ENCODE results near the gene PCSK5.
"Not testable (repeated sequence)": the region's sequence is repeated elsewhere in the genome, so short reads cannot be mapped to it uniquely, and the experiment has no call there.

Gene PCSK5

DNA sequence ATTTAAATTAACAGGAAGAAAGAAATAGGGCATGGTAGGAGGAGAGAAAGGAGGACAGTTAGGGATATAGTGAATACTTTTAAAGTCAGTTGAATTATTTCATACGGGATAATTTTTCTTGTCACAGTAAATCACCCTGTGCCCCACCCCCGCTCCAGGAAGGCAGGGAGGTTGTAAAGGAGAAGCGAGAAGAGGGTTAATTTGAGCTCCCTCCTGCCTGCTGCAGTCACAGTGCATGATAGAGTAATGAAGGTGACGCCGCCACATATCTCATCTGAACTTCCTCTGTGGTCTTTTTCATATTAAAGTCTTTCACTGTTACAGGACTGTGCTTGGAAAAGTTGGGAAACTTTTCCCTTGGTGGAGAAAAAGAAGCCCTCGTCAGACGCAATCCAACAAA lies 896 bp upstream of the PCSK5 start:
- no peak for DNase-seq (ENCODE audit: low read depth in 2 of 2, low spot score in 1 of 2)

DNA sequence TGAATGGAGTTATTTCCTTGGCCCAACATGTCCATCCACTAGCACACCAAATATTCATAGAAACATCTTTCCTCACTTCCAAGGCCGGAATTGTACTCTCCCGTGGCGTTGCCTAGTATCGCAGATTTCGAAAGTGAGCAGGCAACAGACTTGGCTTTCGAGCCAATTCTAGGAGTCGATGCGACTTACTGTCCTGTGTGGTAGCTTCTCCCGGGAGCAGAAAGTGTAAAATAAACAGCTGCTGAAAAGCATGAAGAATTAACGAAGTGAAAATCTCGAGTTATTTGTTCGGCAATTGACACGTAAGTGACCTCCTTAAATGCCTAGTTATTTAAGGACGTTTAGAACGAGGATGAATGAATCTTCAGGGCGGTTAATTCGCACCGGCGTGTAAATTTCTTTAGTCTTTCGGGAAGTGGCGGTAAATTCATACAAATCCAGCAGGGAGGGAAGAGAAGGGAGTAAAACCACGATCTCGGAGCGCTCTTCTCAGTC lies 449 bp upstream of the PCSK5 start:
- DNase-seq (ENCODE audit: low read depth in 2 of 2, low spot score in 1 of 2) = no peak

DNA sequence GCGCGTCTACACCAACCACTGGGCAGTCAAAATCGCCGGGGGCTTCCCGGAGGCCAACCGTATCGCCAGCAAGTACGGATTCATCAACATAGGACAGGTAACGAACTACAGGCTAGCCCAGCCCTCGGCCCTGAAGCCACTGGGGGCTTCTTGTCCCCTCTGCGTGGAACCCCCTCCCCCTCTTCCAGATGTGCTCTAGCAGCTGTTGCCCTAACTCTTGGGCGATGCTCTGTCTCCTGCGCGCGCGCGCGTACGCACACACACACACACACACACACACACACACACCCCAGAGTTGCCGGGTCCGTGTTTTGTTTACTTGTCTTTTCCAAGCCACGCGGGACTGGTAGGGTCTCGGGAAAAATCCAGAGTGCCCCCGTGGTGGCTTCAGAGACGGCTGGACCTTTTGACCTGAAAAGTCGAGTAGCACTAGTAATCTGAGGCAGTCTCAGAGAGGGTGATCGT lies 836 bp downstream of the PCSK5 start:
- no peak for DNase-seq (ENCODE audit: low read depth in 2 of 2, low spot score in 1 of 2)

DNA sequence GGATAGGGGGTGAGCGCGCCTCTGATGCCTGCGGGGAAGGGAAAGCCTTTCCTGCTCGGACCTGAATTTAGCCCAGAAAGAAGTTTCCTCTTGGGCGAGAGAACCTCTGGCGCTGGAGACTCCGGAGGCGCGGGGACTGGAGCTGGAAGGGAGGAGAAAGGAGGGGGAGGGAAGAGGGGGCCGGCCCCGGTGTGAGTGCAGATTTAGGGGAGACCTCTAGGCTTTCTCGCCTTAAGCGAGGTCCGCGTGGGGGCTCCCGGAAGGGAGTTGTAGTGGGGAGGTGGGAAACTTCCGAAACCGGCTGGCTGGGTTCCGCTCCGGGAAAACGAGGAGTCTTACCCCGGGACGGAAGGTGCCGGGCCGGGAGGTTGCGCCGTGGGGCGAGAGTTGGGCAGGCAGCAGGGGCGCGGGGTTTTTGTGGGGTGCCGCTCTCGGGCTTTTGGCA lies 1.3 kb downstream of the PCSK5 start:
- DNase-seq (ENCODE audit: low read depth in 2 of 2, low spot score in 1 of 2) = no peak

DNA sequence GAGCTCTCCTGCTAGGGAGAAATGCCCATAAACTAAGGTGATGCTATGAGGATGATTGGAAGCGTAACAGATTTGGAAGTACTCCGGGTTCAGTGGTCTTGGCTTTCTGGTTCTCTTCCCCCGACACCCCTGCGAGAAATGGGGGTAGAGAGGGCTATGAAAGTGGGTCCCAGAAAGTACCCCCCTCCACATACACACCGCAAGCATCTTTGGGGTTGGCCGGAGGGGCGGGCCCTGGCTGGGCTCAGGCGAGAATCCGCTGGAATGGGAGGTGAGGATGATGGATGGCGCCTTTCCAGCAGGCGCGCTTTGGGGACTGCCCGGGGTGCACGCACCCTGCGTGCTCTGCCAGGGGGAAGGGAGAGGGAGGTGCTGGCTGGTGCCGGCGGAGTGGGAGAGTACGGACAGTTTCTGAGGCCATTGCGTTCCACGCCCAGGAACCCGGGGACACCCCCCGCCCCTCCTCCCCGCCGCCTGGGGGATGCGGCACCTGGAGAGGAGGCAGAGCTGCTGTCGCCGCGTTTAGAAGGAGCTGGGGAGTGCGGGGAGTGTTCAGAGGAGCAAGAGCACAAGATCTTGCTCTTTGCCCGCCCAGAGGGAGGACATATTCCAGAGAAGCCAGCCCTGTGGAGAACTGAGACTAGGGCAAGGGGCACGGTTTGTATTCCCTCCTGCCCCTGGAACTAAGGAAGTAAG lies 1.9 kb downstream of the PCSK5 start:
- no peak for DNase-seq (ENCODE audit: low read depth in 2 of 2, low spot score in 1 of 2)

DNA sequence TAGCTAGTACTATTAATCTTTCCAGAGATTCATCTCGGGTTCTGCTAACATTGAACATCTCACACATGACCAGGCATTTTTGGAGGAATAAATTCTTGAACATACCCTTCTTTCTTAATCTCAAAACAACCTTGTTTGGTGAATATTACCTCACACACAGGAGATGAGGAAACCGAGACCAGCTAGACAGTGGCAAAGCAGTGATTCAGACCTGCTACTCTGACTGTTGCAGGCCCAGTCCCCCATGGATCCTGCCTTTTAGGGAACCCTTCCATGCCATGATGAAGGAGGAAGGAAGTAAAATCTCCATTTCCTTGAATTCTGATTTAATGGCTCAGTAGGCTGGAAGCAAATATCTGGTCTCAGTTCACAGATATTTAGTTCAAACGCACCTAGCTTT lies 2.6 kb downstream of the PCSK5 start:
- no peak for DNase-seq (ENCODE audit: low read depth in 2 of 2, low spot score in 1 of 2)

DNA sequence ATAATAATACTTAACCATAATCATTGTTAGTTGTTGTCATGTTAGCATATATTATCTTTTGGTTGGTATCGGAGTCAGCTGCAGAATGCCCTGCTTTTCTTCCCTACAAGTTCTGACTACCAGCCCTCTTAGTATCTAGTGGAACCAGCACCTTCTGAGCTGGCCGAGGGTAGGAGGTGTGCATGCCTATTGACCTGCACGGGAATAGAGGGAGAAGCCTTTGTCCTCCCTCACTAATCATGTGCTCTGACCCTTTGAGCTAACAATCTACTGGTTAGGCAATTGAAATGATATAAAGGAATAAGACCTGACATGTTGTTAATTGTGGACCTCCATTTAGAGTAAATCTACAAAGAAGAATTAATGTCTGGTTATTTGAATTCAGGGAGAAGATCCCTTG lies 4.1 kb downstream of the PCSK5 start:
- no peak for DNase-seq (ENCODE audit: low read depth in 2 of 2, low spot score in 1 of 2)

DNA sequence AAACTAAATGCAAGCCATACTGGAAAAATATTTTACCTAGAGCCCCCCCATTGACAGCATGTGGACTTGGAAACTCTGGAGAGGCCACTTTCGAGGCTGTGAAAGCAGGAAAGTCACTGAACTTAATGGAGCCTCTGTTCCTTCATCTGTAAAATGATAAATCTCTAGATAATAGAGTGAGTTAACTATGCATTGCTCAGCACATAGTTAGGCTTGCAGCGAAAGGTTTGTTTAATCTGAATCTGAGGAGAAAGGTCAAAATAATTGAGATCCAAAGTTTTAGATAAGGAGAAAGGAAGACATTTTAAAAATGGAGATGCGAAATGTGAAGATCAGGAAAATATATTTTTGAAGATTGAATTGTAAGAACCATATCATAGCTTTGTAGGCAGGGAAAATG lies 4.6 kb downstream of the PCSK5 start:
- no peak for DNase-seq (ENCODE audit: low read depth in 2 of 2, low spot score in 1 of 2)

DNA sequence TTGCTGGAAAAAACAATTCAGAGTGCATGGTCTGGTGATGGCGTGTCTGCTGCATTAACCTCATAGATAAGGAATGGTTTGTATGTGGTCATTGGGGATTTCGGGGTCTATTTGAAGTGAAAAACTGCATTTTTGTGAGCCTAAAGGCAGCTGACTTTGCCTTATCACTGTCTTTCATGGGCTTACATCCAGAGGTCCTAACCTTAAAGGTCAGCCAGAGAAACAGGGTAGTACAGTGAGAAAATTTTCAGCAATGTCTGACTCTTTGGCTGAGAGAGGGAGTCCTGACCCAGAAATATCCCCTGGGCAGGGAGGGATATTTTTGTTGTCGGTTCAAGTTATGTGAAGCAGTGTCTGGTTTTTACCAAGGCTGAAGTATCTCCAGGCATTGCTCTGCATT lies 5.7 kb downstream of the PCSK5 start:
- DNase-seq (ENCODE audit: low read depth in 2 of 2, low spot score in 1 of 2) = no peak

DNA sequence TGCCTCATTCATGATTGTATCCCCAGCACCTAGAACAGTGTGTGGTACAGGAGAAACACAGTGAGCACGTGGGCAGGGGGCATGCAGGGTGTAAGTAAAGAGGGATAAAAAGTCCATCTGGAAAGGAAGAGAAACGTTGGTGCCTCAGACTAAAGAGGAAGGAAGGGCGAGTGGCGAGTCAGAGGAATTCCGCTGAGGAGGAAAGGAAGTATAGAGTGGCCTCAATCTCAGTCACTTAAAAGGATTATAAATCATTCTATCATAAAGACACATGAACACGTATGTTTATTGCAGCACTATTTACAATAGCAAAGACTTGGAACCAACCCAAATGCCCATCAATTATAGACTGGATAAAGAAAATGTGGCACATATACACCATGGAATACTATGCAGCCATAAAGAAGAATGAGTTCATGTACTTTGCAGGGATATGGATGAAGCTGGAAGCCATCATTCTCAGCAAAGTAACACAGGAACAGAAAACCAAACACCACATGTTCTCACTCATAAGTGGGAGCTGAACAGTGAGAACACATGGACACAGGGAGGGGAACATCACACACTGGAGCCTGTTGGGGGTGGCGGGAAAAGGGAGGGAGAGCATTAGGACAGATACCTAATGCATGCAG lies 10.5 kb downstream of the PCSK5 start:
- DNase-seq (ENCODE audit: low read depth in 2 of 2, low spot score in 1 of 2) = not testable (repeated sequence)

DNA sequence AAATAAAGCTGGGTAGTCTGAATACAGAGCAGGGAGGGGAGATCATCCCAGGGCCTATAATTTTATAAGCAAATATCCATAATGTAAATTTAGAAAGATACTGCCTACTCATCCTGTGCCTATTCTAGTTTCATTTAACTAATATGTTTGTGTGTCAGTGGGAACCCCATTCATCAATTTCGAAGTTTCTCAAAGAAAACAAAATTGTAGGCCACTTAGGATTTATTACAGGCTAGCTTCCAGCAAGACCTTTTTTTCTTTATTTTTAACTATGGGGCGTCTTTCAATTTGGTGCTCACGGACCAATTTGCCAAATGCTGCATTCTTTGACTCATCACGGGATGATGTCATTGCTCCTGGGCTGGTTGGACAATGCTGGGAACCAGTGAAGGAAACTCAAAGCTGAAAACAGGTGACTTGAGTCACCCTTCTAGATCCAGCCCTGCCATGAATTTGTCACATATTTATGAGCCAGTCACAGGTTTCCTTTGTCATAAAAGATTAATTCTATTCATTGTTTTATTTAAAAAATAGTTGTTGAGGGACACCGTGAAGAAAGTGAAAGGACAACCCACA lies 13.4 kb downstream of the PCSK5 start:
- no peak for DNase-seq (ENCODE audit: low read depth in 2 of 2, low spot score in 1 of 2)

DNA sequence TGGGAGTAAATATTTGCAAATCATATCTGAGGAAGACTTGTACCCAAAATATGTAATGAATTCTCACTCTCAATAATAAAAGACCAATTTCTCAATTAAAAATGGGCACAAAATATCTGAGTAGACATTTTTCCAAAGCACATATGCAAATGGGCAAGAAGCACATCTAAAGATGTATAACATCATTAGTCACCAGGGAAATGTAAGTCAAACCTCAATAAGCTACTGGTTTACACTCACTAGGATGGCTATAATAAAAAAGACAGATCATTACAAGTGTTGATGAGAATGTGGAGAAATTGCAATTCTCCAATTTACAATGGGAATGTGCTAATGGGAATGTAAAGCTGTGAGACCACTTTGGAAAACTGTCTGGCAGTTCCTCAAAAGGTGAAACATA lies 13.9 kb downstream of the PCSK5 start:
- DNase-seq (ENCODE audit: low read depth in 2 of 2, low spot score in 1 of 2) = no peak

DNA sequence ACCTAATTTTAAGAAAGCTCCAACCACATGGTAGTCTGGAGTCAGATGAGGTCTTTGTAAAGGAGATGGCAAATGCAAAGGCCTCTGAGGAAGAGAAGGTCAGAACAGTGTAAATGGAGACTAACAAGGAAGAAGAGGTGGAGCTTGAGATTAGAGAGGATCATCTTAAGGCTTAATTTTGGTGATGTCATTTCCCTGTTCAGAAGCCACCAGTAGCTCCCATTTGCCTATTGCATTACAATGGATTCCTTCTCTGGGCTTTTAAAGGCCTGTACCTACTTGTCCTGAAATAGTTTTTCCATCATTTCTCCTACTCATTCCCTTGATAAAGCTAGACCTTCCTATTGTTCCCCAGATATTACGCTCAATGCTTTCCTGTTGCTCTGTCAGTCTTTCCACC lies 16.1 kb downstream of the PCSK5 start:
- no peak for DNase-seq (ENCODE audit: low read depth in 2 of 2, low spot score in 1 of 2)

DNA sequence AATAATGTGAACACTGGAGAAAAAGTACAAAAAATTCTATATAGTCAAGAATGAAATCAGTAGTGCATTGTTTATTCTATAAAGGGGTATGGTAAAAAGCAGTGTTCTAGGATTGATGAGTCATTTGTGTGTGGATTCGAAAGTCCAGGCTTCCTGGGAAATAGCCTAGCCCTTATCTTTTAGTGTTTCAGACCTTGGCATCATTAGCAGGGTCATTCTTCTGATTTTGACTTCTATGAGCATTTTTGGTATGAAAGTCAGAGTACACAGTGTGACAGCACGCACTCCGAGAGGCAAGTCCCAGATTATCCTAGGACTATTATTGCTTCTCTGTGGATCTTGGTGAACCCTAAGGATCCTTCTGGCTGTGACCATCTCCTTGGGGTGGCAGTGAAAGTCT lies 16.9 kb downstream of the PCSK5 start:
- no peak for DNase-seq (ENCODE audit: low read depth in 2 of 2, low spot score in 1 of 2)

DNA sequence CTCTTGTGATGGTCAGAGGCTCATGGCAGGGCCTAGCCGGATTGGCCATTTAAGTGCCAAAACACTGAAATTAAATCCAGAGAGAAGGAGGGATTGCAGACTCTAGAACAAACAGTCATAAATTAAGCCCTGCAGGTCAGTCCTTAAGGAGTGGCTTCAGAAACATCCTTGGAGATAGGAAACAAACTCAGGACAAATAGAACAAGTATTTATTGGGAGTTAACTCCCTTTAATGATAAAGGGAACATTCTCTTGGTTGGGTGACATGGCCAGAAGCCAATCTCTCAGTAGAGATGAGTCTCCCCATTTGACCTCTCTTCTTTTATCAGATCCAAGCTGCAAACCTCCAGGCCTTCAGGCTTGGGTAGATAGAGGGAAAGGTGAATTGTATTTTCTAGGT lies 17.4 kb downstream of the PCSK5 start:
- DNase-seq (ENCODE audit: low read depth in 2 of 2, low spot score in 1 of 2) = no peak

DNA sequence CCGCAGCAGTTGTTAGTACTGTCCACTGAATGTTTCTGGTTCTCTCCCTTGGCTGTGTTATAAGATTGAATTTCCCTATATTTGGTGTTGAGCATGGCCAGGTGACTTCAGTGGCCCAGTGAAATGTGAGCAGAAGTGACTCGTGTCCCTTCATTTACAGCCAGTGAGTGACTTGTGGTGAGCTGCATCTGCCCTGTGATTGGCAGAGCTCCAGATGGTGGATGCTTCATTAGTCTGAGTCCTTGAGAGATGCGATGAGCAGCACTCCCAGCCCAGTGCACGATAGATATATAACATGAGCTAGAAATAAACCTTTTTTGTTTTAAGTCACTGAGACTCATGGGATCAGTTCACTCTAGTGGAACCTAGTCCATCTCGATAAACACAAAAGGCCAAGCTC lies 19.3 kb downstream of the PCSK5 start:
- DNase-seq (ENCODE audit: low read depth in 2 of 2, low spot score in 1 of 2) = no peak

DNA sequence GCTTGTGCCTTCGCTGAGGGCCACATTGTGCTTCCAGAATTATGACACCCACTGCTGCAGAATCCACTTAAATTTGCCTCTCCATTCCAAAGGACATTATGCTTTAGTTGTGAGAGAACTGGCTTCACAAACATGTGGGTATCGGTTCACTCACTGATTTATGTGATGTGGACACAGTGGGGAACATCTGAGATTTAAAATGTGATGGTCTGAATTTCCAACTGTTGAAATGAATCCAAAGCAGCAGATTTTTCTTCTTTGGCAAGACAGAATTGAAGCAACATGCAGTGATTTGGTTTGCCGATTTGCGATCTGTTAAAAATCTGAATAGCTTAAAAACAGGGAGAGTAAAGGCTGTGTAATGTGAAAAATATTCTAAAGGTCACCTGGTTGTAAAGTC lies 20.3 kb downstream of the PCSK5 start:
- DNase-seq (ENCODE audit: low read depth in 2 of 2, low spot score in 1 of 2) = no peak

DNA sequence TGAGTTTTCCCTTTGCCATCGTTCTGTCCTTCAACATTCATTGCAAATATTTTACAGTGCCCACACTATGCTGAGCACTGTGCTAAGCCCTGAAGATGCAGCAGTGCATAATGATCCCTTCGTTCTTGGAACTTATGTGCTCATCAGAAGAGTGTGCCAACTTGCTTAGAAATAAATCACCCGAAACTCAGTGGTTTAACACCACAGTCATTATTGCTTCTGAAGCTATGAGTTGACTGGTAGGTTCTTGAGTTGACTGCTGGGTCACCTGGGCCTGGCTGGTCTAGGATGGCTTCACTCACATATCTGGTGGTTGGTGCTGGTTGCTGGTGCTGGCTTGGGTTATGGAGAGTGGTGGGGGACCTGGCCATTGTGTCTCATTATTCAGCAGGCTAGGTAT lies 20.9 kb downstream of the PCSK5 start:
- no peak for DNase-seq (ENCODE audit: low read depth in 2 of 2, low spot score in 1 of 2)

DNA sequence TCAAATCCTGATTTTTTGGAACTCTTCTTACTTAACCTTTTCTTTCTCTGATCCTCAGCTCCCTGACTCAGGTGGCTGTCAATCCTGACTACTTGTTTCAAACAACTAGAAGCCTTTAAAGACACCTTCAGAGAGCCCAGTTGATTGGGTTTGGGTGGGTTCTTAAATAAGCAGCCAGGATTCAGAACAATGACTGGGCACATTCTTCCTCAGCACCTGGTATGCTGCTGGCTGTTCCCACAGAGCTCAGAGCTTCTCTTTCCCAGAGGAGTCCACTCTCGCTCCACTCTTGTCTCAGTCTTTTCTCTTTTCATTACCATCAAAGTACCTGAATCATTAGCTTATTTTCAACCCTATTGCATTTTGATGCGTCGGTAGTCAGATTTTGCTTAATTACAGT lies 22.5 kb downstream of the PCSK5 start:
- no peak for DNase-seq (ENCODE audit: low read depth in 2 of 2, low spot score in 1 of 2)

DNA sequence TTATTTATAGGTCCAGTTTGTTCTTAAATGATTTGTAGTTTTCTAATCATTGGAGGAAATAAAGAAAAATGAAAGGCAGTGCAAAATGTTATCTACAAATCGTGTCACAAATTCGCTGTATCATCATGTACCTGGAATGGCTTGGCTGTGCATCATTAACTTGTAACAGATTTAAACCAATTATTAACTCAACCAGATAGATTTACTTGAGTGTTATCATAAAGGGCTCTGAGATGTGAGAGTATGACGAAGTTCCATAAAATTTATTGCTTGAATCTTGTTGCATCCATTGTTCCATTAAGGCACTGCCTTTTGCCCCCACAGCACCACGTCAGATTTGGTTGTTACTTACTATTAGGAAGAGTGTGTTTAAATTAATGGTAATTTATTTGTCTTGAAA lies 23.5 kb downstream of the PCSK5 start:
- DNase-seq (ENCODE audit: low read depth in 2 of 2, low spot score in 1 of 2) = no peak

DNA sequence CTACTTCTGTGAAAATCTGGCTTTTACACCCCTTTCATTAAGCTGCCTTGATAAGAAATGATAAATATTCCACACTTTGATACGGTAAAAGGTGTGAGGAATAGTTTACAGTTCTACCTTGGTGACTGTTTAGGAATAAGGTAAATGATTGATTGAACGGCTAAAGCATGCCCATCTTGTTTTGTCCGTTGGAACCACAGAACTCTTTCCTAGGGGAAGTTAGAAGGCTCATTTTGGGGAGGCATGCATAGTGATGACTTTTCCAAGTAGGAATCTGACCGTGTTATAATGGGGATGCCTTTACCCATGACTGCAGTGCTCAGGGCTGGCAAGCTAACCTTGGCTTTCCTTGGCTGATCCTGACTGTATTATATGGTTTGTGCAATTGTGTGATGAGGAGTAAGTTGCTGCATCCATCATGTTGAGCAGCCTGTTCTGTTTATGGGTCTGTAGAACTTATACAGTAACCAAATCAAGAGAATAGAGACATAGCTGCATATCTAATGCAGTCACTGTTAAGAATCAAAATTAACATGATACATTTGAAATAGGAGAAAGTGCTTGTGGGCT lies 24.5 kb downstream of the PCSK5 start:
- no peak for DNase-seq (ENCODE audit: low read depth in 2 of 2, low spot score in 1 of 2)

DNA sequence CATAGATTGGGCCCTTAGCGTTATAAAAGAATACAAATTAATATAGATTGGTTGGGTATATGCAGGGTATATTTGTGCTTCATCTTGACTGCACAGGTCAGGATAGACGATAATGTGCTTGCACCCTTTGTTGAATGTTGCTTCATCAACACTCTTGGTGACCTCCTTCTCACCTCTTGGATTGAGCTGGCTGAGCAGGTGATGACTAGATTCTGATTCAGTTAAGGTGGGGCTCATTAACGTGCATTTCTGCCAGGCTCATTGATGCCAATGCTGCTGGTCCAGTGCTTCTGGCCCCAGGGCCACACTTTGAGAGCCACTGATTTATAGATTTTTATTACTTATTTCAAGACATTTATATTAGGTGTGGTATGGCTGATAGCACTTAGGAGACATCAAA lies 27.7 kb downstream of the PCSK5 start:
- DNase-seq (ENCODE audit: low read depth in 2 of 2, low spot score in 1 of 2) = no peak
